GM18507 (cell line): ENCODE results near the gene ARHGAP33.
"Not testable (repeated sequence)": the region's sequence is repeated elsewhere in the genome, so short reads cannot be mapped to it uniquely, and the experiment has no call there.

Source experiments
- DNase-seq: peaks from one replicate; pipeline ENCODE4 v3.0.0; 2011; ENCODE audit warnings: low read depth; ENCODE audit not compliant: insufficient read length; ENCODE audit errors: extremely low spot score
- FAIRE-seq: peaks from 2 replicates; lab custom pipeline; 2011; peaks lifted over from hg19 to GRCh38; lab: Jason Lieb, UNC

The ARHGAP33 gene

GRCh38 chr19:35754370-35755130 lies 20.8 kb upstream of the ARHGAP33 start:
- no peak for FAIRE-seq

DNA sequence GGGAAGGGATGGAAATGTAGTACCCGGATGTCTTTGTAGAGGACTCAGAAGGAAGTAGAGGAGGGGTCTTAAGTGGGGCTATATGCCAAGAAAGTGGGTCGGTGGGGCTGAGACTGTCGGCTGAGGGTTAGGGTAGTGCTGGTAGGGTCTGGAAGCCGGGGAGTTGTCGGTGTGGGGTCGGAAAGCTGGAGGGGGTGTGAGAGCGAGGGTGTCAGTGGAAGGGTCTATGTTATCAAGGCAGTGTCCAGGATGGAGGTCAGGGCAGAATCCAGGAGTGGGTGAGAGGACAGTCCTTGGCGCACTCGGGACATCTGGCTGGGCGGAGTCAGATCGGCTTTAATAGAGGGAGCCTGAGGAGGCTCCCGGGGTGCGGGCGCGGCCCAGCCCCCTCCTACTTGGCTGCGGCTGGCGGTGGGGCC lies 20.2 kb upstream of the ARHGAP33 start:
- FAIRE-seq (no peak), DNase-seq (no peak)

More at GRCh38 chr19:35754370-35755130, 20.8 kb upstream of the ARHGAP33 start:
- DNase-seq: no peak

GRCh38 chr19:35755550-35756376 lies 19.6 kb upstream of the ARHGAP33 start:
- FAIRE-seq: no peak

DNA sequence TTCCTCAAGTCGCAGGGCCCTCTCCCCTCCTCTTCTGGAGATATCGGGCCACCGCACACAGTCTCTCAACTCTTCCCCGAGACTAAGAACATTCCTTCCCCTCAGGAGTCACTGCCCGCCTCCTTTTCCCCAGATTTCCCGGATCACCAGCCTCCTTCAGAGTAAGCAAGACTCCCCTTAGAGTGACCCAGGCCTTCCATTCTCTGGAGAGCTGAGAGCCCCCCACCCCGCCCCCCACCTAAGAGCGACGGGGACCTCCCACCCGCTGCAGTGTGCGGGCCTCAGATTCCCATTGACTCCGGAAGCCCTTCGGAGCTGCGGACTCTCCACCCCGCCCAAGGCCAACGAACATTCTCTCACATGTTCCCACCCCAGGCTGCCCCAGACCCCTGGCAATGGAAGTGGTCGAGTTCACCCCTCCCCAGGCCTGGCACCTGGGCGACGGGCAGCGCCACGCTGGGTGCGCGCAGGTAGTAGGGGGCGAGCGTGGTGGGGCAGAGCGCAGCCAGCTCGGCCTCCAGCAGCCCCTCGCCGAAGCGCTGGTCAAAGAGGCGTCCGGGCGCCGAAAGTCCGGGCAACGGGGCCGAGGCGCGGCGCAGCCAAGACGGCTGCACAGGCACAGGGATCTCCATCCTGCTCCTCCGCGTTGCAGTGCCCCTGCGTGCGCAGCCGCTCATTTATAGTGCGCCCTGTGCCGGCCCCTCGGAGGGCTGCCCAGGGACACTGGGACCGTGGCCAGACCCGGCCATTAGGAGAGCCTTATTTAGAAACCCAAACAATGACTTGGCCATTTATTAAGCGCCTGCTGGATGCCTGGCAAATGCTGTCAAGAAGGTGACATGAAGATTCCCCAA lies 18.8 kb upstream of the ARHGAP33 start, which contains the start of gene HSPB6:
TSS of gene HSPB6 (minus strand) at position 653 of the 854 bp plus-strand sequence. CDS start at position 632, 21 bp downstream.
- DNase-seq (no peak), FAIRE-seq (no peak)

More at GRCh38 chr19:35755550-35756376, 19.6 kb upstream of the ARHGAP33 start:
- no peak for DNase-seq

DNA sequence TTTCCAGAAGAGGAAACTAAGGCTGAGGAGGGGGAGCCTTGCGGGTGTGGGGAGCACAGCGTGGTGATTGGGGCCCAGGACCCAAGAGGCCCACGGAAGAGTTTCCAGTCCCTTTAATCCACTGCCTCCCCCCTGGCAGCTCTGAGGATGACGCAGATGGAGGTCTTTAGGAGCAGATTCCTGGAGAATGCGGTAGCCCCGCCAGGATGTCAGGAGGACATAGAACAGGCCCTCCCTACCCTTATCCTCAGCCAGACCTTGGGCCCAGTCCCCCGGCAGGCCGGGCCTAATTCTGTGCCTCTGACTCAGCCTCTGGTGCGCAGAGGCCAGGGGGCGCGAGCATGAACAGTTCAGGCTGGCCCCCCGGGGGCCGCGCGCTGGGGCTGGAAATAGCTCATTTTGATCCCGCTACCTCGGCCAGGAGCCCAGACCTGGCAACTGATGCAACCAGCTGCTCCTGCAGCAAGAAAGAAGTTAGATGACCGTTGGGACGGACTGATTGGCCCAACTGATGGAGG lies 18.1 kb upstream of the ARHGAP33 start:
- DNase-seq: no peak
- FAIRE-seq: no peak

GRCh38 chr19:35757749-35758608 lies 17.4 kb upstream of the ARHGAP33 start, which contains the start of gene PROSER3:
TSS of gene PROSER3 (plus strand) at chr19:35758176. CDS start at chr19:35758216, 40 bp downstream.
- FAIRE-seq (peak; percentile 100), DNase-seq (peak; percentile 96)

DNA sequence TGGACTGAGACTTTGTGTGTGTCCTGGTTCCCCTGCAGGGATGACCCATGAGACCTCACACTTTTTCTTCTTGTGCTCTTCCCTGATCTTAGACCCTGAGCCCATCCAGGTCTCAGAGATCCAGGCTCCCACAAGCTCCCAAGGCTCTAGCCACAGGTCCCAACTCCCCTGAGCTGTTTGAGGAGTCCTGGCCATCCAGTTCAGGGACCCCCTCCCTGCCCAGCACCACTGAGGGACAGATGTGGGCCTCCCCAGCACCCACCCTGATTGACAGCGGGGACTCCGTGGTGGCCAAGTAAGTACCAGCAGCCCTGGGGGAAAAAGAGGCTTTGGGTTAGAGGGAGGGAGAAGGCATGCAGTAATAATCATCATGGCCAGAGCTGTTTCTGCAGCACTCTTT lies 15.7 kb upstream of the ARHGAP33 start:
- FAIRE-seq (no peak), DNase-seq (no peak)

GRCh38 chr19:35760711-35761349 lies 14.5 kb upstream of the ARHGAP33 start:
- FAIRE-seq (no peak), DNase-seq (no peak)

GRCh38 chr19:35764432-35765315 lies 10.7 kb upstream of the ARHGAP33 start:
- FAIRE-seq: no peak

DNA sequence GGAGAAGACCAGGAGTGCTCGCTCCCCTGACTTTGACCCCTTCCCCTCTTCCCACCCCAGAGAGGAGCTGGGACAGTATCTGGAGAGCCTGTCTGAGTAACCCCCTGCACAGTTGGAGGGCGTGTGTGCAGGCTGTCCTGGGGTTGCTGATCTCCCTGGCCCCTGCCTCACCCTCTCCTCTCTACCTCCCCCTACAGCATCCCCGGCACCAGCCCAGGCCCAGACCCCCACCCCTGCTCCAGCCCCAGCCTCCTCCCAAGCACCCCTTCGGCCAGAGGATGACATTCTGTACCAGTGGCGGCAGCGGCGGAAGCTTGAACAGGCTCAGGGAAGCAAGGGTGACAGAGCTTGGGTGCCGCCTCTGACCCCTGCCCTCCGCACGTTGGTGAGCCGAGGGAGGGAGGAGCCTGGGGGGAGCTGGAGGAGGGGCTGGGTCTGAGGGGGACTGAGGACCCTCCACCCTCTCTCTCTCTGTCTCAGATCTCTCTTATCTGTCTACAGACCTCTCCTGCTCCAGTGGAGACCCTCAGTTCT lies 8.7 kb upstream of the ARHGAP33 start:
- FAIRE-seq: no peak
- no peak for DNase-seq

More at GRCh38 chr19:35764432-35765315, 10.7 kb upstream of the ARHGAP33 start:
- no peak for DNase-seq

DNA sequence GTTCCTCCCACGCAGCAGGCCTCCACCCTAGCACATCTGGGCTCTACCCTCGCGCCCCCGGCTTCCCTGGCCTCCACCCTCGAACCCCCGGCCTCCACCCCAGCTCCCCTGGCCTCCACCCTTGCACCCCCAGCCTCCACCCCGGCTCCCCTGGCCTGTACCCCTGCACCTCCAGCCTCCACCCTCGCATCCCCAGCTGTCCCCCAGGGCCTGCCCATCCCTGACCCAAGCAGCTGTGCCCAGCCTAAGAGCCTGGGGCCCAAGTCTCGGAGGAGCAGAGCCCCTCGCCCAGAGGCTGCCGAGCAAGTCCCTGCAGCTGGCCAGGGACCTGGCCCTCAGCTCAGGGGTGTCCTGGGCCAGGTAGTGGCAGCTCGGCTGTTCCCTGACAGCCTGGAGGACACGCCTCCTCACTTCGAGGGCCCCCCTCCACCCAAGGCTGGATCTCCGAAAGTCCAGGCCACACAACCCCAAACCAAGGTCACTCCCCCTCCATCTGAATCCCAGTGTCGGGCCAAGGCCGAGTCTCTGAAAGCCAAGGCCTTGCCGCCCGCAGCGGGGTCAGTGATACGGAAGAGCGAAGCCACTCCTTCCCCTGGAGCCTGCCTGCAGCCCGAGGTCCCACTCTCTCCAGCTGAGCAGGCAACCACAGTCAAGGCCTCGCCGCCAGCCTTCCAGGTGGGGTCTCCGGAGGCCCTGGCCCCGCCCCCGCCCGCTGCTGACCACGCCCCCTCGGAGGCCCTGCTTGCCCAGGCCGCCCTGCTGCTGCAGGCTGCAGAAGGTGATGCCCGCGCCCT lies 7.9 kb upstream of the ARHGAP33 start:
- no peak for FAIRE-seq
- DNase-seq: no peak

- DNase-seq (no peak), FAIRE-seq (no peak)
These were observed 7.3 kb upstream of the ARHGAP33 start for GRCh38 chr19:35768082-35768421.

DNA sequence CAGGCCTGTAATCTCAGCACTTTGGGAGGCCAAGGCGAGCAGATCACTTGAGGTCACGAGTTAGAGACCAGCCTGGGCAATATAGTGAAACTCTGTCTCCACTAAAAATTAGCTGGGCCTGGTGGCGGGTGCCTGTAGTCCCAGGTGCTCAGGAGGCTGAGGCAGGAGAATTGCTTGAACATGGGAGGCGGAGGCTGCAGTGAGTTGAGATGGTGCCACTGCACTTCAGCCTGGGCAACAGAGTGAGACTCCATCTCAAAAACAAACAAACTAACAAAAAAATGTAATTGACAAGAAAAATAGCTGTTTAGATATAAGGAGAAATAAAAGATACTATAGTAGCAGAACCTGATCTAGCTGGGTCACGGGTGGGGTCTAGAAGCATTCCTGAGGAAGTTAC lies 3.0 kb upstream of the ARHGAP33 start:
- FAIRE-seq, DNase-seq: not testable (repeated sequence)

DNA sequence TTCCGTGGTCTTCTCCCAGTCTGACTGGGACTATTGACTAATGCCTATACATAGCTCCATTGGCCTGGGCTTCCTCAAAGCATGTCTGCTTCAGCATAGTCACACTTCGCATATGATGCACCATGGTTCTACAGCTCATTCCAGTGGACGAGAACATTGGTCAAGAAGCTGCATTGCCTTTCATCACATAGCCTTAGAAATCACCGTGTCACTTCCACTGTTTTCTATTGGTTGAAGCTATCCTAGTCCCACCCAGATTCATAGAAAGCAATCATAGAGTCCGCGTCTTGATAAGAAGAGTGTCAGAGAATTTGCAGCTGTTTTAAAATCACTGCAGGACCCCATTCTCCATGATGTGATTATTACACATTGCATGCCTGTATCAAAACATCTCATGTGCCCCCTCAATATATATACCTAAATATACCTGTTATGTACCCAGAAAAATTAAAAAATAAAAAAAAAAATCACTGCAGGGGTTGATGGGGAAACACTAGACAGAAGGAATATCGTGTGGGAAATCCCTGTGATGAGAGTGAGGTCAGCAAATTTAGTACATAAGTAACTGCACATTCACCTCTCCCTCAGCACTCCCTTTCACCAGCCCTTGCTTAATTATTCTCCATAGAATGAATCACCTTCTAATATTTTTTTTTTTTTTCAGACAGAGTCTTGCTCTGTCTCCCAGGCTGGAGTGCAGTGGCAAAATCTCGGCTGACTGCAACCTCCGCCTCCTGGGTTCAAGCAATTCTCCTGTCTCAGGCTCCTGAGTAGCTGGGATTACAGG lies 2.2 kb upstream of the ARHGAP33 start:
- DNase-seq: no peak
- no peak for FAIRE-seq

DNA sequence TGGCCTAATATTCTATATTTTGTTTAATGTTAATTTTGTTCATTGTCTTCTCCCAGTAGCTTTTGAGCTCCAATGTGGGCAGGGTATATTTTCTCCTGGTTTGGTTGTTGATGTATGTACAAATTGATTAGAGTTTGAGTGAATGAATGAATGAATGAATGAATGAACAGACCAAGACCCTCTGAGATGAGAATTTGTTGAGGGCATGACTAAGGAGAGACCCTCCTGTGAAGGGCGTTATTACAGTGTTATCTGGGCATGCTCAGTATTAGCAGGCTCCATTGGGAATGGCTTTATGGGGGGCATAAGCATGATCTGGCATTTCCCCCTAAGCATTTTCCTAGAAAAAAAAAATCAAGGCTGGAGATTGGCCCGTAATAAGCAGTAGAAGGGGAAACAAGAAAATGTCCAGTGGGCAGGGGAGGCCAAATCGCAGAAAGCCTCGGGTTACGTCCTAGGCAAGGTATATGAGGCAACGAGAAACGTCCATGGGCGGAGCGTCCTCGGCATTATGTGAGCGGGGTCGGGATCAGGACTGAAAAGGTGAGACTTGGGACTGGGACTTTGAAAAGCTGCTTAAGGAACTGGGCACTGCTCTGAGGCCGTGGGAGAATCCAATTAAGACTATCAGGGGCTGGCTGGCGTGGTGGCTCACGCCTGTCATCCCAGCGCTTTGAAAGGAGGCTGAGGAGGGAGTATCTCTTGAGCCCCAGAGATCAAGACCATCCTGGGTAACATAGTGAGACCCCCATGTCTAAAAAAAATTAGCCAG lies 904 bp upstream of the ARHGAP33 start:
- DNase-seq (no peak), FAIRE-seq (no peak)
